Measurements from ENCODE around the gene FBXO21.
"Not testable (repeated sequence)": the region's sequence is repeated elsewhere in the genome, so short reads cannot be mapped to it uniquely, and the experiment has no call there.

Gene FBXO21

DNA sequence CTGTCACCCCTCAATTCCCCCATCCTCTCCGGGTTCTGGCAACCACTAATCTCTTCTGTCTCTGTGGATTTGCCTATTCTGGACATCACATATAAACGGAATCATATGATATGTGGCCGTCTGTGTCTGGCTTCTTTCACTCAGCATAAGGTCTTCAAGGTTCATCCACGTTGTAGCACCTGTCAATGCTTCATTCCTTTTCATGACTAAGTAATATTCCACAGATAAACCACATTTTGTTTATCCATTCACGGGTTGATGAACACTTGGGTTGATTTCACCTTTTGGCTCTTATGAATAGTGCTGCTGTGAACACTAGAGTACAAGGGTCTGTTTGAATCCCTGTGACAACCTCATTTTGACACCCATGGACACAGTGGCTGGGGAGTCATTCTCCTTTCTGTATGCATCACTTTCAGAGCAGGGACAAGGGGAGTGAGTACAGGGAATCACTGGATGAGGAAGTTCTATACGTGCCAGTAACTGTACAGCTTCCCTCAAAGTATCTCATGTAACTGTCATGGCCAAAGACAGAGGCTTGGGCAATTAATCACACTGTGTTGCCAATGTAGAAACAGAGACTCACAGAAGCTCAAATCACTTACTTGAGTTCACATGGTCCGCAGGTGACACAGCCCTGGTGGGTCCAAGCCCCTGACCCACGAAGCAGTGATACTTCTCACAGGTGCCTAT is 80.2 kb downstream of the FBXO21 start:
- DNase-seq (ENCODE audit: low read depth in 2 of 2): no peak

GRCh38 chr12:117105902-117106301 is 84.4 kb downstream of the FBXO21 start:
- DNase-seq (ENCODE audit: low read depth in 2 of 2): no peak

GRCh38 chr12:117104003-117104402 is 86.3 kb downstream of the FBXO21 start:
- DNase-seq (ENCODE audit: low read depth in 2 of 2): not testable (repeated sequence)

DNA sequence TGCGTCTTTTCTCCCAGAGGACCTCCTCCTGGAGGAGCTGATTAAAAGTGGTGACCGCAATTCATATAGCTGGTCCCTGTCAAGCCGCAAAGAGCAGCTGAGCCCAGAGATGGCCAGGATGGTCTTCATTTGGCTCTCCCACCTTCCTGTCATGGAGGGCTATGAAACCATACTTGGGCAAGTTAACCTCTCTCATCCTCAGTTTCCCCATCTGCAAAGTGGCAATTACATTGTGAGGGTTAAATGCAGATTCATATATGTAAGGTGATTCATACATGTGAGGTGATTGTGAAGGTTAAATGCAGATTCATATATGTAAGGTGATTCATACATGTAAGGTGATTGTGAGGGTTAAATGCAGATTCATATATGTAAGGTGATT is 87.5 kb downstream of the FBXO21 start:
- DNase-seq (ENCODE audit: low read depth in 2 of 2): no peak

GRCh38 chr12:117101953-117102799 is 88.1 kb downstream of the FBXO21 start:
- no peak for DNase-seq (ENCODE audit: low read depth in 2 of 2)

- DNase-seq (ENCODE audit: low read depth in 2 of 2): no peak
Measured at GRCh38 chr12:117100851-117101673, 89.2 kb downstream of the FBXO21 start.

GRCh38 chr12:117100251-117100650 is 90.0 kb downstream of the FBXO21 start:
- DNase-seq (ENCODE audit: low read depth in 2 of 2): no peak

DNA sequence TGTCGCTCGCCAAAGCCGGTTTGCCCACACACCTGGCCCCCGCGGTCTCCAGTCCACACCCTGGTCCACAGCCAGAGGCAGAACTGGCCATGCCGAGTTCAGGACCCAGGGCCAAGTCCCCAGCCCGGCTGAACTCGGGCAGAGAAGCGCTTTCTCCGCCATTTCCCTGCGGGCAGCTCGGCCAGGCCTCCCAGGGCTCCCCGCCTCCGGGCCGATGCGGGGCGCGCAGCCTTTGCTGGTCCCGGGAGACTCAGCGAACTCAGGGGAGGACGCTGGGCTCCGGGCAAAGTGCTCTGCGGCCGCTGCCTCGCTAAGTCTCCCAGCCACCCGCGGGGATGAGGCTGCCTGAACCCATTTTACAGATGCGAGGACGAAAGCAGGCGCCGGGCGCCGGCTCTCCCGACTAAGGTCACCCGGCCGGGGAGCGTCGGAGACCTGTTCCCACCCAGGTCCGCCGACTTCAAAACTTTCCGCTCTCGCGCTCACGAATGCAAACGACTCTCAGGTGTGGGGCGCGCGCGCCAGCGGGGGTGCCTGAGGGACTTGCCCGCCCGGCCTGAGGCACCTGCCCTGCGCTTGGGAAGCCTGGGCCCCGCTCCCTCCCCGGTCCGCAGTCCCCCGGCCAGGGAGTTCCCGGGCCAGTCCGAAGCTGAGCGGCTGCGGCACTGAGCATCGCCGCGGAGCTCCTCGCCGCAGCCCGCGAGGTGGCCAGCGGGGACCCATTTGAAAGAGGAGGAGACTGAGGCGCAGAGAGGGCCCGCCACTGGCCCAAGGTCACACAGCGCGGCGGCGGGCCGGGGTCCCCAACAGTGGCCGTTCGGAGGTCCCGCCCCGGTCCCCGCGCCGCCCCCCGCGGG is 91.7 kb downstream of the FBXO21 start:
- peak in 1 of 2 experiments; percentile 27 for DNase-seq (ENCODE audit: low read depth in 2 of 2)

GRCh38 chr12:117098024-117098360 is 92.3 kb downstream of the FBXO21 start:
- no peak for DNase-seq (ENCODE audit: low read depth in 2 of 2)

DNA sequence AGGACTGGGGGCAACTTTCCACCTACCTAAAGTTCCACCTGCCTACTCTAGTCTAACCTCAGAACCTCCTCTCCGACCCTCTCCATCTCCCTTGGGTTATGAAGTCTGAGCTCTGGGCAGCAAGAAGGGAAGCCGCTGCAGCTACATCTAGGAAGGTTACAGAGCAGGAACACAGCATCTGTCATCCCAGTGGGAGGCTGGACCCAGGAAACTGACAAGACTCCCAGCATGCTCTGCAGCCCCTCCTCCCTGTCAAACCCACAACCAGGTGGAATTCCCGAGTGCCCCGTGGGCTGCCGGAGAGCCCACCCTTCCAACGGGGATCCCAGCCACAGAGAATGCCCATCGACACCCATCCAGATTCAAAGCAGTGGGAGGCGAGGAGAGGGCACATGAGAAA is 93.1 kb downstream of the FBXO21 start:
- no peak for DNase-seq (ENCODE audit: low read depth in 2 of 2)

- DNase-seq (ENCODE audit: low read depth in 2 of 2): no peak
Measured at GRCh38 chr12:117096501-117097042, 93.7 kb downstream of the FBXO21 start.

GRCh38 chr12:117095191-117095590 is 95.1 kb downstream of the FBXO21 start:
- not testable (repeated sequence) for DNase-seq (ENCODE audit: low read depth in 2 of 2)

DNA sequence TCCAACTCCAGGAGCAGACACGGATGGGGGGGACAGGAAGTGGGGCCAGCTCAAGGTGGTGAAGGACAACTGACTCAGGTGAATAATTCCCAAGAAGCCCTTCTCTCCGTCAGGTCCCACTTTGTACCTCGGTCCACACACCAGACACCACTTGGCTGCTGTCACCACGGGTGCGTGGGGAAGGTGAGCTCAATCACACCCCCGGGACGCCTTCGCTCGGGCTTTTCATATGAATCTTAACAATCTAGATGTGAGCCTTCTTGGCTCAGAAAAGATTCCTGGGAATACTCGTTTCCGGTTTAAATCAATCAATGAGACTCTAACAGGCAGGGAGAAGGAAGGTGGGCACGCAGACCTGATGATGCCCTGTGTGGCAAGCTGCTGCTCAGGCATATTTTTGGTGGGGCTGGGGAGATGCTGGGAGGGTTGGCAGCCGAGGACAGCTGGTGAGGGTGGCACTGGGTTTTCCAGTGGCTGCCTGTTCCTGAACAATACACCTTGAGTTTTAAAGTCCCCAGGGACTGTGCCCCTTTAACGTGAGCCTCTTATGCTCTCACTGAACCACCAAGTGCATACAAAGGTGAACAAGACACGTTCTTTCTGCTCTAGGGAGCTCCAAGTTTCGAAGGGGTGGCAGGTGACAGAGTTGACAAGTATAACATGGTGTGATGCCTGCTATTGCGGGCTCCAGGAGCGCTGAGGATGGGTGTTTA is 96.2 kb downstream of the FBXO21 start:
- DNase-seq (ENCODE audit: low read depth in 2 of 2): no peak

GRCh38 chr12:117093431-117093830 is 96.8 kb downstream of the FBXO21 start:
- DNase-seq (ENCODE audit: low read depth in 2 of 2): no peak

- no peak for DNase-seq (ENCODE audit: low read depth in 2 of 2)
Measured at GRCh38 chr12:117092886-117093285, 97.4 kb downstream of the FBXO21 start.

- DNase-seq (ENCODE audit: low read depth in 2 of 2): no peak
Measured at GRCh38 chr12:117092511-117092780, 97.8 kb downstream of the FBXO21 start.
